ENCODE data around the gene HCN1. TPM values are rescaled to one million over a fixed set of nuclear protein-coding genes. Genes with fewer than 3 reads are reported as not detected.

HCN1 gene
- total RNA-seq, 1 donor from 2014 or later = 0.56 TPM

GRCh38 chr5:45284436-45284835, 411.7 kb downstream of the HCN1 start:
- H3K4me3 Mint-ChIP-seq (ENCODE audit: unreplicated experiment) = no peak overlapping the region
- peaks cover 2% of the 10 kb centered on the region for H3K27me3 Mint-ChIP-seq (ENCODE audit: unreplicated experiment)
- no peaks in the 10 kb centered on the region for H3K36me3 Mint-ChIP-seq (ENCODE audit: unreplicated experiment)
- no peaks in the 10 kb centered on the region for H3K9me3 Mint-ChIP-seq (ENCODE audit: unreplicated experiment)
- TF ChIP-seq CTCF (IDR thresholded peaks at IDR 0.05; ENCODE audit: partially characterized antibody, unreplicated experiment) = no peak
- no peak for DNase-seq
- H3K4me1 Mint-ChIP-seq (ENCODE audit: low read depth, unreplicated experiment) = peaks cover 16% of the 10 kb centered on the region
- no peak overlapping the region for H3K27ac Mint-ChIP-seq (ENCODE audit: unreplicated experiment)

DNA sequence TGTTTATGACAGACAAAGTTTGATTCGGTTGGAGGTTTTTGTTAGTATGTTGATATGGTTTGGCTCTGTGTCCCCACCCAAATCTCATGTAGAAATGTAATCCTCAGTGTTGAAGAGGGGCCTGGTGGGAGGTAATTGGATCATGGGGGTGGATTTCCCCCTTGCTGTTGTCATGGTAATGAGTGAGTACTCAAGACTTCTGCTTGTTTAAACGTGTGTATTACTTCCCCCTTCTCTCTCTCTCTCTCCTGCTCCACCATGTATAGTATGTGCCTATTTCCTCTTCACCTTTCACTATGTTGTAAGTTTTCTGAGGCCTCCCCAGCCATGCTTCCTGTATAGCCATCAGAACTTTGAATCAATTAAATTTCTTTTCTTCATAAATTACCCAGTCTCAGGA, 415.1 kb downstream of the HCN1 start:
- Mint-ChIP-seq H3K9me3 (ENCODE audit: unreplicated experiment) (no peaks in the 10 kb centered on the region), H3K4me3 (ENCODE audit: unreplicated experiment) (no peak overlapping the region), H3K36me3 (ENCODE audit: unreplicated experiment) (no peaks in the 10 kb centered on the region), H3K4me1 (ENCODE audit: low read depth, unreplicated experiment) (no peaks in the 10 kb centered on the region), H3K27me3 (ENCODE audit: unreplicated experiment) (no peaks in the 10 kb centered on the region), H3K27ac (ENCODE audit: unreplicated experiment) (no peak overlapping the region)
- no peak for TF ChIP-seq CTCF (IDR thresholded peaks at IDR 0.05; ENCODE audit: partially characterized antibody, unreplicated experiment)
- no peak for DNase-seq

- no peaks in the 10 kb centered on the region for H3K9me3 Mint-ChIP-seq (ENCODE audit: unreplicated experiment)
- H3K4me1 Mint-ChIP-seq (ENCODE audit: low read depth, unreplicated experiment) = no peaks in the 10 kb centered on the region
- H3K27me3 Mint-ChIP-seq (ENCODE audit: unreplicated experiment) = no peaks in the 10 kb centered on the region
- H3K4me3 Mint-ChIP-seq (ENCODE audit: unreplicated experiment) = no peak overlapping the region
- no peak for TF ChIP-seq CTCF (IDR thresholded peaks at IDR 0.05; ENCODE audit: partially characterized antibody, unreplicated experiment)
- no peaks in the 10 kb centered on the region for H3K36me3 Mint-ChIP-seq (ENCODE audit: unreplicated experiment)
- no peak for DNase-seq
- H3K27ac Mint-ChIP-seq (ENCODE audit: unreplicated experiment) = no peak overlapping the region
Measured at GRCh38 chr5:45279109-45279508, 417.1 kb downstream of the HCN1 start.

DNA sequence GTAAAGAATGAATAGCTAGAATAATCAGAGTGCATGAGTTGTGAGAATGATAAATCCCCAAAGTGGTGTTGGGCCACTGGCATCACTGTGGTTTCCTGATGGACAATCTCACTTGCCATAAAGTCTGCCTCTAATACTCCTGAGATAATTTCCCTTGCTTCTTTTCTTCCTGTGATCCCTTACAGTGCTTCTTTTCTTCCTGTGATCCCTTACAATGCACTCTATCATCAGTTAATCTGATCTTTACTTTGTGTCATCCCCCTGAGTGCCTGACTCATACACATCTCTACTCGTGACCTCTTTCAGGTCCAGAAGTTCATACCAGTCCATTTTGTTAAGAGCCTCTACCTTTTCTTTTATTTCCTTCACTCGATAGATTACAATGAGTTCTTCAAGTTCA, 418.3 kb downstream of the HCN1 start:
- Mint-ChIP-seq H3K9me3 (ENCODE audit: unreplicated experiment) (no peaks in the 10 kb centered on the region), H3K4me1 (ENCODE audit: low read depth, unreplicated experiment) (no peaks in the 10 kb centered on the region), H3K36me3 (ENCODE audit: unreplicated experiment) (no peaks in the 10 kb centered on the region), H3K27ac (ENCODE audit: unreplicated experiment) (no peak overlapping the region), H3K4me3 (ENCODE audit: unreplicated experiment) (no peak overlapping the region), H3K27me3 (ENCODE audit: unreplicated experiment) (no peaks in the 10 kb centered on the region)
- no peak for TF ChIP-seq CTCF (IDR thresholded peaks at IDR 0.05; ENCODE audit: partially characterized antibody, unreplicated experiment)
- no peak for DNase-seq

- no peak overlapping the region for H3K4me3 Mint-ChIP-seq (ENCODE audit: unreplicated experiment)
- H3K9me3 Mint-ChIP-seq (ENCODE audit: unreplicated experiment) = no peaks in the 10 kb centered on the region
- TF ChIP-seq CTCF (IDR thresholded peaks at IDR 0.05; ENCODE audit: partially characterized antibody, unreplicated experiment) = no peak
- H3K27me3 Mint-ChIP-seq (ENCODE audit: unreplicated experiment) = no peaks in the 10 kb centered on the region
- H3K36me3 Mint-ChIP-seq (ENCODE audit: unreplicated experiment) = no peaks in the 10 kb centered on the region
- no peak for DNase-seq
- no peak overlapping the region for H3K27ac Mint-ChIP-seq (ENCODE audit: unreplicated experiment)
- no peaks in the 10 kb centered on the region for H3K4me1 Mint-ChIP-seq (ENCODE audit: low read depth, unreplicated experiment)
Measured at GRCh38 chr5:45274241-45274640, 421.9 kb downstream of the HCN1 start.
